ENCODE results near the gene C20orf96. TPM values are rescaled to one million over a fixed set of nuclear protein-coding genes. Genes with fewer than 3 reads are reported as not detected.

C20orf96 gene
- total and polyA plus RNA-seq, 12 donors: 3.1 to 5.5 (median 4.4) TPM

DNA sequence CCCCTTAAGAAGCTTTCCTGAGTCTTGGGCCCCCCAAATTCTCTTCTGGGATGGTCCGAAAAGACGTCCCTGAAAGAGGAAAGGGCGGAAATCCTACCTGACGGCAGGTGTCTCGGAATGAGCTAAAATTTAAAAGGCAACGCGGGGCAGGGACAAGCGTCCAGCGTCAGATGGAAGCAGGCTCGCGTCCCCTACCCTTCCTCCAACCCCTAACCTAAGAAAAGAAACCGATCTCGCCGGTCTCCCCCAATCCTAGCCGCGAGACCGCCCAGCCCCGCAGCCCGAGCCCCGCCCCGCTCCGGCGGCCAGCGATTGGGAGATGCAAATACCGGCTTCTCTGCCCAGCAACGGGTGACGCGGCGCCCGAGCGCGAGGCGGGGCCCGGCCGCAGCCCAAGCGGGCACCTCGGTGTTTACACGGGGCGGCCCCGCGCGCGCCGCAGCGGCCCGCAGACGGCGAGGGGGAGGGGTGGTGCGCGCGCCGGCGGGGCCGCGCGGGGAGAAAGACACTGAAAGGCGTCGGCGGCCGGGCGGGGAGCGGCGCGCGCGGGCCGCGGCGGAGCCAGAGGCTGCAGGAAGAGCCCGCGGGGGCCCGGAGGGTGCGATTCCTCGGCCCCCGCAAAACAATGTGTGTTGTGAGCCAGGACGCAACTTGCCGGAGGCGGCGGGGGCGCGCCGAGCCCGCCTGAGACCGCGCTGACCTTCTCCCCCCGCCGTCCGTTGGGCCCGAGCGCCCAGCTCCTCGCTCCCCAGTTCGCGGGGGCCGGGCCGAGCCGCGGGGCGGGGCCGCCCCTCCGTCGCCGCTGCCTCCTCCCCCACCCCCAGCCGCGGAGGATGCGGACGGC, 34.7 kb upstream of the C20orf96 start, which contains the start of gene SOX12:
Gene SOX12, plus strand, starts transcription at position 508 of the 844 bp plus-strand sequence. CDS start 373 bp downstream, outside the sequence.
- DNase-seq (peak; percentile 97 to 98), ATAC-seq (peak; percentile 76 to 88 (median 82))
- 0% methylated on average over 46 to 106 of the region's 106 CpGs for whole genome bisulfite sequencing, 2 donors
- peak within 1 kb of the TSS; percentile 85 to 98 (median 95) for H3K27ac ChIP-seq
- H3K4me1 ChIP-seq: peaks cover 5 to 49% (median 26%) of the 10 kb centered on the region in 9 donors
- H3K27me3 ChIP-seq: peaks cover 0 to 9% (median 0%) of the 10 kb centered on the region in 7 donors
- intact Hi-C loops (cut with DNase I): loop anchor here in 5 of 10 donors (1.0 to 10.0 kb wide), 7 partner anchors 14 to 58 kb away; partner anchors contain the start of gene ZCCHC3 (in 1 of the 5)
- H3K9me3 ChIP-seq: no peaks in the 10 kb centered on the region
- TF ChIP-seq, protein P1, sequence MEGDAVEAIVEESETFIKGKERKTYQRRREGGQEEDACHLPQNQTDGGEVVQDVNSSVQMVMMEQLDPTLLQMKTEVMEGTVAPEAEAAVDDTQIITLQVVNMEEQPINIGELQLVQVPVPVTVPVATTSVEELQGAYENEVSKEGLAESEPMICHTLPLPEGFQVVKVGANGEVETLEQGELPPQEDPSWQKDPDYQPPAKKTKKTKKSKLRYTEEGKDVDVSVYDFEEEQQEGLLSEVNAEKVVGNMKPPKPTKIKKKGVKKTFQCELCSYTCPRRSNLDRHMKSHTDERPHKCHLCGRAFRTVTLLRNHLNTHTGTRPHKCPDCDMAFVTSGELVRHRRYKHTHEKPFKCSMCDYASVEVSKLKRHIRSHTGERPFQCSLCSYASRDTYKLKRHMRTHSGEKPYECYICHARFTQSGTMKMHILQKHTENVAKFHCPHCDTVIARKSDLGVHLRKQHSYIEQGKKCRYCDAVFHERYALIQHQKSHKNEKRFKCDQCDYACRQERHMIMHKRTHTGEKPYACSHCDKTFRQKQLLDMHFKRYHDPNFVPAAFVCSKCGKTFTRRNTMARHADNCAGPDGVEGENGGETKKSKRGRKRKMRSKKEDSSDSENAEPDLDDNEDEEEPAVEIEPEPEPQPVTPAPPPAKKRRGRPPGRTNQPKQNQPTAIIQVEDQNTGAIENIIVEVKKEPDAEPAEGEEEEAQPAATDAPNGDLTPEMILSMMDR (IDR thresholded peaks at IDR 0.05): no peak
- H3K36me3 ChIP-seq: peaks cover 0 to 7% (median 0%) of the 10 kb centered on the region in 9 donors
- H3K4me3 ChIP-seq: peak within 1 kb of the TSS; percentile 50 to 83 (median 73)

DNA sequence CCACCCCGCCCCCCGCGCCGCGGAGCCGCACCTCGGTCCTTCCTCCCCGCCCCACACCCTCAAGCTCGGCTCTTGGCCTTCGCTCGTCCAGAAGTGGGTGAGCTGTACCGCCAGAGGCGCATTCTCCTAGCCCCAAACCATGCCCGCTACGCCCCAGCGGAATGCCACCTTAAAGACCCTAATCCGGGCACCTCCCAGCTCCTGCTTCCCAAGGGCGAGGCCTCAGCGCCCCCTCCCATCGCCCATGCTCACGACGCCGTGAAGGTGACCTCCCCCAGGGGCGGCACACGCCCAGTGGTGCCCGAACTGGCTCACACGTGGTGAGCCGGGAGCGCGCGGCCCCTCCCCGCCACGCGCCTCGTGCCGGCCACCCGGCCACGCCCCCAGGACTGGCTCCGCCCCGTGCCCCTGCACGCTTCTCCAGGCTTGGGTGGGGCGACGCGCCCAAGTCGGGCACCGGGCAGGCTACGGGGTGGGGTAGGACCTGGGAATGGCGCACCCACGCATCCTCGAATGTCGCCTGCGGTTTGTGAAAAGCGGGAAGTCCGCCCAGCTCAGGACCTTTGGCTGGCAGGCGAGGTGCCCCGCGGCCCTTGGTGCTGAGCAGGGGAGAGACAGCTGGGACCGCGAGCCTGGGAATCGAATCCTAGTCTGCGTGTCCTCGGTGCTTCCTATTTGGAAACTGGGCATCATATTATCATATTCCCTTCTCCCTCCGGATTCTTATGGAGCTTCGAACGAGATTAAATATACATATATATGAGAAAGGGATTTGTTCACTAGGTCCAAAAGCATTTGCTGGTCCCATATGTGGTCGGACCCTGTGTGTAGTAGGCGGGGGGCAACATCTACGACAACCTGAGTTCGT, 33.9 kb upstream of the C20orf96 start:
- H3K4me1 ChIP-seq: peaks cover 5 to 44% (median 24%) of the 10 kb centered on the region in 9 donors
- no peaks in the 10 kb centered on the region for H3K9me3 ChIP-seq
- peak overlapping the region; percentile 33 to 83 (median 73) for H3K4me3 ChIP-seq
- H3K36me3 ChIP-seq: peaks cover 0 to 12% (median 0%) of the 10 kb centered on the region in 9 donors
- TF ChIP-seq, protein P1 (IDR thresholded peaks at IDR 0.05): peak in 5 of 9 donors; percentile 24 to 45 (median 40)
- intact Hi-C loops (cut with DNase I): loop anchor here in 5 of 10 donors (1.0 to 10.0 kb wide), 7 partner anchors 14 to 57 kb away; partner anchors contain the start of gene ZCCHC3 (in 1 of the 5)
- ATAC-seq: peak; percentile 65 to 87 (median 78)
- peaks cover 0 to 9% (median 0%) of the 10 kb centered on the region in 7 donors for H3K27me3 ChIP-seq
- 0 to 1% methylated on average over 63 to 69 of the region's 69 CpGs for WGBS, 2 donors
- H3K27ac ChIP-seq: peak overlapping the region; percentile 85 to 98 (median 95)
- DNase-seq: peak; percentile 88 to 92

DNA sequence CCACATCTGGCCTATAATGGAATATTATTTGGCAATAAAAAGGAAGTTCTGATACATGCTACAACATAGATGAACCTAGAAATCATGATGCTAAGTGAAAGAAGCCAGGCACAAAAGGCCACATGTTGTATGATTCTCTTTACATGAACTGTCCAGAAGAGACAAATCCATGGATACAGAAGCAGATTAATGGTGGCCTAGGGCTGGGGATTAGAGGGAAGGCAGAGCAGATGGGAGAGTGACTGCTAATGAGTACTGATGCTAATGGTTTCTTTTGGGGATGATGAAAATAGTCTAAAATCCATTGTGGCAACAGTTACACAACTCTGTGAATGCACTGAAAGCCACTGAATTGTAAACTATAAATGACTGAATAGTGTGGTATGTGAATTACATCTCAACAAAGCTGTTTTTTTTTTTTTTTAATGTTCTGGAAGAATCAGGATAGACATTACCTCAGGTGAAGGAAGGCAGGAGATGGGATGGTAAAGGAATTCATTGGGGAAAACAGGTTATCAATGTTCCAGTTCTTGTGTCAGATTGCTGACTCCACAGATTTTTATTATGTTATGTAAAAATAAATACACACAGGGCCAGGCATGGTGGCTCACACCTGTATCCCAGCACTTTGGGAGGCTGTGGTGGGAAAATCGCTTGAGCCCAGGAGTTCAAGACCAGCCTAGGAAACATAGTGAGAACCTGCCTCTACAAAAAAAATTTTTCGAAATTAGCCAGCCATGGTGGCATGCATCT, 25.9 kb upstream of the C20orf96 start:
- Histone ChIP-seq H3K4me3 (no peak overlapping the region), H3K36me3 (peaks cover 0 to 26% (median 0%) of the 10 kb centered on the region in 9 donors), H3K27me3 (no peaks in the 10 kb centered on the region), H3K27ac (no peak overlapping the region), H3K4me1 (no peaks in the 10 kb centered on the region), H3K9me3 (no peaks in the 10 kb centered on the region)
- 93 to 94% methylated on average over 2 of the region's 2 CpGs for WGBS, 2 donors
- ATAC-seq (no peak), DNase-seq (no peak)
- intact Hi-C loops (cut with DNase I): no loop called here
- TF ChIP-seq, protein P1 (IDR thresholded peaks at IDR 0.05): no peak
